SK-N-SH (cell line): ENCODE data around the gene SPEF2. TPM values are rescaled to one million over a fixed set of nuclear protein-coding genes. Genes with fewer than 3 reads are reported as not detected.
A peak's percentile ranks its signal among the peaks of the same experiment; 100 is the strongest.

Experiments
- CTCF ChIA-PET: fragments of 300-600, 350-600 bp; formaldehyde crosslinking; extraction: SDS; loops from one replicate; lab custom pipeline; 2021; lab: Yijun Ruan, JAX
- POLR2A ChIA-PET: fragments of 350-600 bp; sonication (Branson Sonifier 250); formaldehyde crosslinking; extraction: SDS; loops from one replicate; lab custom pipeline; 2020; ENCODE audit warnings: antibody characterized with exemption, inconsistent platforms; lab: Yijun Ruan, JAX
- DNase-seq: peaks from one replicate; pipeline ENCODE4 v3.0.0; 2012
- H2AFZ ChIP-seq: fragments of 200-600 bp; sonication (generic); 2 replicates; pipeline ENCODE4 v1.8.1; 2016; ENCODE audit warnings: antibody characterized with exemption, mild to moderate bottlenecking, low read depth
- H3F3A ChIP-seq: fragments of 200-600 bp; sonication (generic); replicated peaks from 2 replicates; pipeline ENCODE3; 2016; ENCODE audit warnings: antibody characterized with exemption, mild to moderate bottlenecking; ENCODE audit not compliant: insufficient read depth
- H3K27ac ChIP-seq, 2 experiments: fragments of 200-500 bp in 1 of 2; fragments of 200-600 bp in 1 of 2; sonication (Bioruptor generic) in 1 of 2; sonication (generic), shearing (Covaris generic) in 1 of 2; 2 replicates each; pipeline versions ENCODE4 v1.5.1 to v1.6.1; 2014 to 2016; ENCODE audit warnings: low read depth in 2 of 2, inconsistent platforms in 1 of 2, low read length in 1 of 2, mild to moderate bottlenecking in 1 of 2, mixed read lengths in 1 of 2
- H3K27me3 ChIP-seq: fragments of 200-600 bp; sonication (generic), shearing (Covaris generic); 2 replicates; pipeline ENCODE4 v1.6.1; 2016; ENCODE audit warnings: mixed run types; ENCODE audit not compliant: insufficient read depth
- H3K36me3 ChIP-seq, 2 experiments: fragments of 200-500 bp in 1 of 2; fragments of 200-600 bp in 1 of 2; sonication (Bioruptor generic) in 1 of 2; sonication (generic) in 1 of 2; replicated peaks in 1 of 2; 2 replicates each; pipeline versions ENCODE3 to v1.5.1; 2014 to 2016; ENCODE audit warnings: low read length in 1 of 2, mild to moderate bottlenecking in 1 of 2; ENCODE audit not compliant: insufficient read depth in 2 of 2, control insufficient read depth in 1 of 2
- H3K4me1 ChIP-seq, 2 experiments: fragments of 200-500 bp in 1 of 2; fragments of 200-600 bp in 1 of 2; sonication (Bioruptor generic) in 1 of 2; sonication (generic), shearing (Covaris generic) in 1 of 2; 2 replicates each; pipeline versions ENCODE4 v1.5.1 to v1.6.1; 2014 to 2016; ENCODE audit warnings: low read depth in 1 of 2, low read length in 1 of 2, mixed run types in 1 of 2; ENCODE audit not compliant: insufficient read depth in 2 of 2, control insufficient read depth in 1 of 2
- H3K4me2 ChIP-seq: fragments of 200-600 bp; sonication (generic), shearing (Covaris generic); 2 replicates; pipeline ENCODE4 v1.6.1; 2017; ENCODE audit warnings: mixed run types
- H3K4me3 ChIP-seq, 2 experiments: fragments of 200-500 bp in 1 of 2; fragments of 200-600 bp in 1 of 2; sonication (Bioruptor generic) in 1 of 2; sonication (generic), shearing (Covaris generic) in 1 of 2; 2 replicates each; pipeline versions ENCODE4 v1.5.1 to v1.8.1; 2014 to 2016; ENCODE audit warnings: low read depth in 2 of 2, inconsistent platforms in 1 of 2, low read length in 1 of 2, mild to moderate bottlenecking in 1 of 2, mixed read lengths in 1 of 2, moderate library complexity in 1 of 2
- H3K79me2 ChIP-seq: fragments of 200-600 bp; sonication (generic); 2 replicates; pipeline ENCODE4 v1.8.1; 2017; ENCODE audit warnings: mild to moderate bottlenecking; ENCODE audit not compliant: insufficient read depth
- H3K9ac ChIP-seq: fragments of 200-600 bp; sonication (generic); 2 replicates; pipeline ENCODE4 v1.6.1; 2017; ENCODE audit warnings: mixed run types
- H3K9me2 ChIP-seq: fragments of 200-600 bp; sonication (generic); 2 replicates; pipeline ENCODE4 v1.6.1; 2017; ENCODE audit warnings: mixed run types
- H3K9me3 ChIP-seq: fragments of 200-600 bp; sonication (generic); 2 replicates; pipeline ENCODE4 v1.6.1; 2017; ENCODE audit warnings: mixed run types, mild to moderate bottlenecking, moderate library complexity
- H4K20me1 ChIP-seq: fragments of 200-600 bp; sonication (generic); 2 replicates; pipeline ENCODE4 v1.6.1; 2017; ENCODE audit warnings: mild to moderate bottlenecking, mixed run types; ENCODE audit not compliant: insufficient read depth
- CHD2 ChIP-seq: fragments of 150-350 bp; IDR thresholded peaks from 2 replicates; pipeline ENCODE4 v1.6.1; 2018; ENCODE audit warnings: low read length; ENCODE audit not compliant: partially characterized antibody
- ELF1 ChIP-seq: IDR thresholded peaks from 2 replicates; pipeline ENCODE4 v1.4.0; 2012
- EZH2phosphoT487 ChIP-seq: fragments of 200-600 bp; sonication (generic); IDR thresholded peaks from 2 replicates; pipeline ENCODE4 v1.6.1; 2017; ENCODE audit warnings: low read depth, mixed run types, mild to moderate bottlenecking, antibody characterized with exemption, moderate library complexity, borderline replicate concordance
- FOSL2 ChIP-seq: IDR thresholded peaks from 2 replicates; pipeline ENCODE4 v1.4.0; 2012; ENCODE audit warnings: low read depth, mild to moderate bottlenecking, moderate library complexity, borderline replicate concordance
- FOXJ3 ChIP-seq: sonication (generic); formaldehyde crosslinking; IDR thresholded peaks from 2 replicates; pipeline ENCODE4 v1.5.1; 2020; ENCODE audit warnings: mild to moderate bottlenecking, missing genetic modification reagents
- FOXM1 ChIP-seq: IDR thresholded peaks from 2 replicates; pipeline ENCODE4 v1.4.0; 2012; ENCODE audit warnings: low read depth, mild to moderate bottlenecking
- GATA2 ChIP-seq: sonication (generic); formaldehyde crosslinking; IDR thresholded peaks from 2 replicates; pipeline ENCODE4 v1.5.0; 2020; ENCODE audit warnings: mild to moderate bottlenecking, missing genetic modification reagents
- MEF2A ChIP-seq: IDR thresholded peaks from 2 replicates; pipeline ENCODE4 v1.4.0; 2012; ENCODE audit warnings: low read depth, borderline replicate concordance
- MXI1 ChIP-seq: IDR thresholded peaks from 2 replicates; pipeline ENCODE4 v1.6.1; 2012; ENCODE audit warnings: mild to moderate bottlenecking, low read depth, low read length, improper control_type of control experiment
- NFIC ChIP-seq: IDR thresholded peaks from 2 replicates; pipeline ENCODE4 v1.4.0; 2012; ENCODE audit warnings: borderline replicate concordance
- NRF1 ChIP-seq: IDR thresholded peaks from 2 replicates; pipeline ENCODE4 v1.6.1; 2012; ENCODE audit warnings: low read depth, mild to moderate bottlenecking, low read length
- PBX3 ChIP-seq: IDR thresholded peaks from 2 replicates; pipeline ENCODE4; 2012
- POLR2AphosphoS5 ChIP-seq: IDR thresholded peaks from 2 replicates; pipeline ENCODE4 v1.6.1; 2012; ENCODE audit warnings: low read depth, low read length
- RAD21 ChIP-seq: IDR thresholded peaks from 2 replicates; pipeline ENCODE4 v1.6.1; 2012; ENCODE audit warnings: mild to moderate bottlenecking, low read length
- RCOR1 ChIP-seq: fragments of 150-350 bp; IDR thresholded peaks from 2 replicates; pipeline ENCODE4 v1.6.1; 2017; ENCODE audit warnings: antibody characterized with exemption, low read length
- RXRA ChIP-seq: IDR thresholded peaks from 2 replicates; pipeline ENCODE4 v1.4.0; 2012; ENCODE audit warnings: low read depth, mild to moderate bottlenecking, borderline replicate concordance
- SMC3 ChIP-seq: IDR thresholded peaks from 2 replicates; pipeline ENCODE4 v1.6.1; 2012; ENCODE audit warnings: low read depth, low read length, improper control_type of control experiment
- TCF12 ChIP-seq: IDR thresholded peaks from 2 replicates; pipeline ENCODE4 v1.4.0; 2012
- TEAD4 ChIP-seq: IDR thresholded peaks from 2 replicates; pipeline ENCODE4 v1.4.0; 2012; ENCODE audit warnings: mild to moderate bottlenecking, borderline replicate concordance; ENCODE audit not compliant: insufficient read depth
- WGBS: methylation state at CpG from one replicate; pipeline ENCODE4 v1.1.6; 2017; ENCODE audit warnings: low lambda C conversion rate; 5-methylcytosine and 5-hydroxymethylcytosine counted together
- polyA plus RNA-seq, 3 experiments: library from polyadenylated mRNA; depleted of rRNA; stranded (reverse); fragments of >200 nt; gene quantifications; 2 replicates each; pipeline ENCODE4 v1.2.3, GENCODE V29; 2012

The SPEF2 gene
- polyA plus RNA-seq, 1 of the 3 experiments (the other 2 are of a cell fraction) = 1.6 TPM

GRCh38 chr5:35618304-35618636 lies 607 bp downstream of the SPEF2 start:
- Histone ChIP-seq H3K9me2 (0 out of 2 replicates have a peak, but pooled peaks cover under 1% of the 10 kb centered on the region), H2AFZ (peak overlapping the region; percentile 91), H3K4me2 (peak overlapping the region; percentile 81), H3K79me2 (no peaks in the 10 kb centered on the region), H3K36me3 (no peaks in the 10 kb centered on the region), H3K27me3 (no peaks in the 10 kb centered on the region), H3F3A (peaks cover 4% of the 10 kb centered on the region), H3K4me3 (peak overlapping the region; percentile 81 to 90), H3K9me3 (no peaks in the 10 kb centered on the region), H4K20me1 (no peaks in the 10 kb centered on the region), H3K4me1 (peaks cover 0 to 7% of the 10 kb centered on the region in 2 experiments; a peak in 2 of 4 replicates), H3K9ac (peak overlapping the region; percentile 68), H3K27ac (peak overlapping the region in 1 of 2 experiments; percentile 2; a peak in 1 of 4 replicates)
- no peak for TF ChIP-seq TCF12
- no peak for TF ChIP-seq FOXJ3
- ChIA-PET CTCF (interaction anchor here (0.7 to 5.2 kb wide), 6 partner anchors 8 to 308 kb away, joined by 3 to 41 read pairs (median 4); no protein-coding TSS in a partner anchor), POLR2A (interaction anchor here (0.6 kb wide), 1 partner anchor 255 kb away, joined by 3 read pairs; no protein-coding TSS in a partner anchor)
- WGBS = 0% methylated on average over 4 of the region's 4 CpGs
- DNase-seq = no peak

GRCh38 chr5:35618781-35619180 lies 1.1 kb downstream of the SPEF2 start:
- H4K20me1 ChIP-seq = no peaks in the 10 kb centered on the region
- H3K27ac ChIP-seq = 0 out of 4 replicates have a peak overlapping the region, but pooled peaks of 1 of the 2 experiments have one; percentile 2
- H3K4me3 ChIP-seq = peak overlapping the region in 1 of 2 experiments; percentile 90; a peak in 2 of 4 replicates
- H3K4me1 ChIP-seq = peaks cover 0 to 7% of the 10 kb centered on the region in 2 experiments; a peak in 2 of 4 replicates
- no peaks in the 10 kb centered on the region for H3K9me2 ChIP-seq
- ChIA-PET POLR2A (no interaction called here), CTCF (interaction anchor here (1.2 to 5.2 kb wide), 4 partner anchors 8 to 307 kb away, joined by 3 to 41 read pairs (median 10); no protein-coding TSS in a partner anchor)
- H3F3A ChIP-seq = peaks cover 4% of the 10 kb centered on the region
- no peaks in the 10 kb centered on the region for H3K36me3 ChIP-seq
- no peaks in the 10 kb centered on the region for H3K79me2 ChIP-seq
- no peaks in the 10 kb centered on the region for H3K9me3 ChIP-seq
- H3K9ac ChIP-seq = peak overlapping the region; percentile 68; the same call in 1 of the 2 replicates
- TF ChIP-seq NFIC (no peak), ELF1 (no peak), RXRA (no peak), RCOR1 (no peak), NRF1 (no peak), EZH2phosphoT487 (no peak), GATA2 (no peak), PBX3 (no peak), CHD2 (no peak), RAD21 (no peak), FOXM1 (no peak), TEAD4 (no peak), MEF2A (no peak), POLR2AphosphoS5 (no peak), MXI1 (no peak), SMC3 (no peak), FOSL2 (no peak)
- no peak for DNase-seq
- H3K4me2 ChIP-seq = peak overlapping the region; percentile 81
- peak overlapping the region; percentile 91; the same call in 1 of the 2 replicates for H2AFZ ChIP-seq
- 91% methylated on average over 2 of the region's 2 CpGs for WGBS
- no peaks in the 10 kb centered on the region for H3K27me3 ChIP-seq
